Activated T-helper 9 cell treated with anti-CD3 and anti-CD28 coated beads, Interleukin-2, amount 50 U/mL, for 16 hours (primary cell): ENCODE results near the gene GLCE.
"Not testable (repeated sequence)": the region's sequence is repeated elsewhere in the genome, so short reads cannot be mapped to it uniquely, and the experiment has no call there.

Experiments used
- DNase-seq: peaks from one replicate; pipeline ENCODE4 v3.0.0-alpha.2; 2020; ENCODE audit warnings: low read depth

The GLCE gene

GRCh38 chr15:69275074-69275670 lies 114.7 kb downstream of the GLCE start:
- DNase-seq = no peak

GRCh38 chr15:69275933-69276560 lies 115.6 kb downstream of the GLCE start:
- no peak for DNase-seq

- DNase-seq = no peak
Observed at GRCh38 chr15:69277316-69277715, 116.9 kb downstream of the GLCE start.

GRCh38 chr15:69279636-69280035 lies 119.2 kb downstream of the GLCE start:
- no peak for DNase-seq

- no peak for DNase-seq
Observed at GRCh38 chr15:69280783-69281182, 120.3 kb downstream of the GLCE start.

- DNase-seq = no peak
Observed at GRCh38 chr15:69282104-69282743, 121.8 kb downstream of the GLCE start.

GRCh38 chr15:69285834-69286233 lies 125.4 kb downstream of the GLCE start:
- no peak for DNase-seq

GRCh38 chr15:69288011-69288410 lies 127.6 kb downstream of the GLCE start:
- no peak for DNase-seq

- DNase-seq = no peak
Observed at GRCh38 chr15:69288531-69289341, 128.3 kb downstream of the GLCE start.

GRCh38 chr15:69289342-69290146 lies 129.1 kb downstream of the GLCE start:
- DNase-seq = no peak

- DNase-seq = no peak
Observed at GRCh38 chr15:69290346-69291164, 130.1 kb downstream of the GLCE start.

- DNase-seq = not testable (repeated sequence)
Observed at GRCh38 chr15:69291651-69292050, 131.2 kb downstream of the GLCE start.

GRCh38 chr15:69292826-69293420 lies 132.5 kb downstream of the GLCE start:
- no peak for DNase-seq

GRCh38 chr15:69293741-69294615 lies 133.5 kb downstream of the GLCE start:
- no peak for DNase-seq

GRCh38 chr15:69296606-69297005 lies 136.2 kb downstream of the GLCE start:
- no peak for DNase-seq

GRCh38 chr15:69297642-69298353 lies 137.4 kb downstream of the GLCE start:
- no peak for DNase-seq

GRCh38 chr15:69298354-69298696 lies 137.9 kb downstream of the GLCE start:
- DNase-seq = no peak

- no peak for DNase-seq
Observed at GRCh38 chr15:69298697-69299441, 138.4 kb downstream of the GLCE start, which contains the start of gene PAQR5. Gene PAQR5, plus strand, starts transcription at chr15:69298912. Its CDS starts 61,169 bp downstream, at chr15:69360081.
